HepG2 (cell line): Measurements from ENCODE around the gene MTUS2. TPM values are rescaled to one million over a fixed set of nuclear protein-coding genes. Genes with fewer than 3 reads are reported as not detected.

Experiments used
- ATAC-seq: fragments of 200-7000 bp; cut with Tn5 transposase; 3 replicates; pipeline ENCODE4 v1.9.1; 2020; ENCODE audit warnings: mild to moderate bottlenecking, moderate library complexity
- BruUV-seq: library from RNA; stranded (reverse); fragments of 400-500 nt; replicated peaks from 2 replicates; lab custom pipeline; 2021; lab: Mats Ljungman, UMichigan
- CTCF ChIA-PET: fragments of 300-600 bp; formaldehyde crosslinking; extraction: SDS; loops from one replicate; lab custom pipeline; 2021; ENCODE audit warnings: low total read pairs, inconsistent platforms, low intra/inter-chr PET ratio; lab: Yijun Ruan, JAX
- POLR2A ChIA-PET: fragments of 350-600 bp; sonication (Branson Sonifier 250); formaldehyde crosslinking; loops from one replicate; lab custom pipeline; 2020; ENCODE audit warnings: antibody characterized with exemption, inconsistent platforms; lab: Yijun Ruan, JAX
- DNase-seq: peaks from one replicate; pipeline ENCODE4 v3.0.0-alpha.2; 2015; ENCODE audit warnings: low spot score
- FAIRE-seq: peaks from 3 replicates; lab custom pipeline; 2011; peaks lifted over from hg19 to GRCh38; lab: Jason Lieb, UNC
- H2AFZ ChIP-seq: one replicate; pipeline ENCODE4 v1.6.1; 2011; ENCODE audit warnings: low read length, inconsistent platforms
- H3K27ac ChIP-seq: fragments of 300-600 bp; 3 replicates; pipeline ENCODE4 v1.8.0; 2011; ENCODE audit warnings: mixed run types, mild to moderate bottlenecking, mixed read lengths, low read length, inconsistent platforms; ENCODE audit not compliant: insufficient read depth; ENCODE audit errors: extremely low read length
- H3K27me3 ChIP-seq, 2 experiments: fragments of 200-600 bp in 1 of 2; 2 replicates in 1 of 2; 3 replicates in 1 of 2; pipeline versions ENCODE4 v1.6.0 to v1.8.0; 2011; ENCODE audit warnings: low read length in 2 of 2, mild to moderate bottlenecking in 2 of 2, moderate library complexity in 2 of 2, inconsistent platforms in 1 of 2; ENCODE audit not compliant: insufficient read depth in 2 of 2, control insufficient read depth in 1 of 2
- H3K36me3 ChIP-seq, 2 experiments: fragments of 200-600 bp in 1 of 2; replicated peaks in 1 of 2; 2 replicates in 1 of 2; 3 replicates in 1 of 2; pipeline versions ENCODE4 v1.5.1 to v1.8.0; 2011; ENCODE audit warnings: low read length in 2 of 2, inconsistent platforms in 1 of 2; ENCODE audit not compliant: insufficient read depth in 2 of 2, control insufficient read depth in 1 of 2
- H3K4me1 ChIP-seq: 2 replicates; pipeline ENCODE4 v1.5.1; 2012; ENCODE audit warnings: low read length, inconsistent platforms; ENCODE audit not compliant: insufficient read depth
- H3K4me2 ChIP-seq: 2 replicates; pipeline ENCODE4 v1.6.0; 2011; ENCODE audit warnings: low read depth, low read length, inconsistent platforms
- H3K4me3 ChIP-seq, 3 experiments: fragments of 200-600 bp in 1 of 3; sonication (generic), shearing (Covaris generic) in 1 of 3; replicated peaks in 1 of 3; 2 replicates each; pipeline ENCODE4 v1.5.1; 2011 to 2016; ENCODE audit warnings: low read length in 3 of 3, inconsistent platforms in 2 of 3, low read depth in 2 of 3, mild to moderate bottlenecking in 2 of 3, control low read depth in 1 of 3, mixed read lengths in 1 of 3; ENCODE audit not compliant: insufficient read depth in 1 of 3
- H3K79me2 ChIP-seq: one replicate; pipeline ENCODE4 v1.6.1; 2011; ENCODE audit warnings: low read length, inconsistent platforms; ENCODE audit not compliant: insufficient read depth
- H3K9ac ChIP-seq: 2 replicates; pipeline ENCODE4 v1.6.0; 2011; ENCODE audit warnings: mild to moderate bottlenecking, low read depth, low read length, inconsistent platforms; ENCODE audit not compliant: insufficient read depth
- H3K9me3 ChIP-seq: 2 replicates; pipeline ENCODE4 v1.5.1; 2012; ENCODE audit warnings: mild to moderate bottlenecking, low read length
- H4K20me1 ChIP-seq: 2 replicates; pipeline ENCODE4 v1.6.0; 2011; ENCODE audit warnings: inconsistent platforms, mild to moderate bottlenecking, low read length, moderate library complexity; ENCODE audit not compliant: insufficient read depth
- GFI1 ChIP-seq: sonication (generic); formaldehyde crosslinking; IDR thresholded peaks from 2 replicates; pipeline ENCODE4 v1.5.0; 2020; ENCODE audit warnings: missing genetic modification reagents, mild to moderate bottlenecking, borderline replicate concordance
- GZF1 ChIP-seq: sonication (generic); formaldehyde crosslinking; IDR thresholded peaks from 2 replicates; pipeline ENCODE4 v1.5.1; 2020; ENCODE audit warnings: mild to moderate bottlenecking, missing genetic modification reagents
- MIER3 ChIP-seq: IDR thresholded peaks from 2 replicates; pipeline ENCODE4 v1.6.1; 2016; ENCODE audit warnings: missing compliant biosample characterization, borderline replicate concordance
- NFIB ChIP-seq: sonication (generic); formaldehyde crosslinking; IDR thresholded peaks from 2 replicates; pipeline ENCODE4 v1.9.0; 2021; ENCODE audit warnings: missing genetic modification reagents, mild to moderate bottlenecking, borderline replicate concordance
- RBM22 ChIP-seq: fragments of 200-400 bp; formaldehyde crosslinking; optimal IDR thresholded peaks from 2 replicates; pipeline ENCODE3; 2017; ENCODE audit warnings: mild to moderate bottlenecking, low read length, moderate library complexity
- ZNF510 ChIP-seq: sonication (generic); formaldehyde crosslinking; IDR thresholded peaks from 2 replicates; pipeline ENCODE4 v1.4.0; 2020; ENCODE audit warnings: low read depth, mild to moderate bottlenecking, missing genetic modification reagents
- WGBS: methylation state at CpG from one replicate; pipeline ENCODE4 v1.1.6; 2017; ENCODE audit warnings: low lambda C conversion rate; 5-methylcytosine and 5-hydroxymethylcytosine counted together
- in situ Hi-C: cut with HindIII; loops from 2 replicates; pipeline ENCODE4 v1.10.0; 2017; ENCODE audit warnings: low pct_unique_long_range_greater_than_20kb; ENCODE audit not compliant: extremely low pct_ligation_motif_present
- intact Hi-C: fragments of 100-400 bp; cut with micrococcal nuclease; formaldehyde crosslinking; loops from one replicate; pipeline ENCODE4 v1.10.0; 2022; ENCODE audit not compliant: unreplicated experiment
- polyA plus RNA-seq, 8 experiments: library from polyadenylated mRNA; depleted of rRNA in 3 of 8; stranded (reverse) in 7 of 8; unstranded in 1 of 8; fragments of >200 nt; fragmentation: Illumina TruSeq in 4 of 8; extraction: Trizol in 4 of 8; gene quantifications; 2 replicates each; pipeline versions ENCODE4 v1.2.1 to v1.2.3, GENCODE V29; 2011 to 2016; ENCODE audit warnings: low read depth in 4 of 8, missing spikeins in 1 of 8, mixed read lengths in 1 of 8; ENCODE audit not compliant: insufficient read depth in 1 of 8
- total RNA-seq, 5 experiments: library from RNA; depleted of rRNA; stranded (reverse); fragments of >200 nt; fragmentation: Illumina TruSeq; extraction: Trizol; gene quantifications; 2 replicates each; pipeline ENCODE4 v1.2.3, GENCODE V29; 2016; ENCODE audit warnings: low read depth in 1 of 5

The MTUS2 gene
- total and polyA plus RNA-seq, 2 of the 13 experiments (the other 11 are each of a cell fraction or from before 2014, with no cell fraction given) = not detected

- 100% methylated on average over 1 of the region's 13 CpGs for WGBS
- FAIRE-seq (no peak), DNase-seq (no peak)
- intact Hi-C loops = no loop called here
- peaks cover 5% of the 10 kb centered on the region; the same call in 1 of the 2 replicates for H4K20me1 ChIP-seq
- peaks cover 38 to 72% of the 10 kb centered on the region in 2 experiments for H3K36me3 ChIP-seq
- in situ Hi-C loops = no loop called here
- H3K4me1 ChIP-seq = no peaks in the 10 kb centered on the region
- POLR2A ChIA-PET = no interaction called here
- no peaks in the 10 kb centered on the region for H3K27me3 ChIP-seq
- CTCF ChIA-PET = no interaction called here
- TF ChIP-seq RBM22 (peak; percentile 79), GFI1 (CRISPR knock-in tag) (no peak)
- TF ChIP-seq, all 625 proteins: peak for 1
- Histone ChIP-seq H2AFZ (no peak overlapping the region), H3K4me3 (no peak overlapping the region), H3K9ac (no peak overlapping the region), H3K9me3 (no peaks in the 10 kb centered on the region), H3K4me2 (no peak overlapping the region), H3K27ac (no peak overlapping the region), H3K79me2 (no peaks in the 10 kb centered on the region)
- no peak; the same call in 2 of the 3 replicates for ATAC-seq
- no TSS peak for BruUV-seq
Observed at GRCh38 chr13:29514720-29515310, 694.7 kb downstream of the MTUS2 start.

- Histone ChIP-seq H3K27me3 (no peaks in the 10 kb centered on the region), H3K4me3 (no peak overlapping the region), H3K79me2 (no peaks in the 10 kb centered on the region), H3K4me1 (no peaks in the 10 kb centered on the region), H2AFZ (no peak overlapping the region), H3K9me3 (no peaks in the 10 kb centered on the region), H3K9ac (no peak overlapping the region), H3K36me3 (peaks cover 42 to 77% of the 10 kb centered on the region in 2 experiments), H4K20me1 (peaks cover 5% of the 10 kb centered on the region; the same call in 1 of the 2 replicates), H3K4me2 (no peak overlapping the region), H3K27ac (no peak overlapping the region)
- ATAC-seq = no peak
- no peak for TF ChIP-seq NFIB (CRISPR knock-in tag)
- no peak for TF ChIP-seq ZNF510 (CRISPR knock-in tag)
- TF ChIP-seq GZF1 (CRISPR knock-in tag) = no peak
- no peak for TF ChIP-seq MIER3 (CRISPR knock-in tag)
- DNase-seq = no peak
- BruUV-seq = no TSS peak
- POLR2A ChIA-PET = no interaction called here
- WGBS = 100% methylated on average over 5 of the region's 7 CpGs
- in situ Hi-C loops = no loop called here
- no peak for FAIRE-seq
- CTCF ChIA-PET = no interaction called here
- intact Hi-C loops = no loop called here
Observed at GRCh38 chr13:29515372-29515771, 695.2 kb downstream of the MTUS2 start.
